Kidney tubule cell (primary cell): Measurements from ENCODE around the gene SYNPO2.

ENCODE experiments used
- DNase-seq: peaks from one replicate; pipeline ENCODE4 v3.0.0-alpha.2; 2018; ENCODE audit warnings: low spot score

SYNPO2 gene

GRCh38 chr4:119110121-119110520, 221.5 kb downstream of the SYNPO2 start:
- DNase-seq, result no peak
